ENCODE data around the gene GNG5. TPM values are rescaled to one million over a fixed set of nuclear protein-coding genes. Genes with fewer than 3 reads are reported as not detected.
"Not testable (repeated sequence)": the region's sequence is repeated elsewhere in the genome, so short reads cannot be mapped to it uniquely, and the experiment has no call there.

Gene GNG5
- total RNA-seq, 1 donor from 2014 or later, result 119 TPM

GRCh38 chr1:84450910-84451309 is 55.5 kb downstream of the GNG5 start:
- no peak overlapping the region for H3K4me3 ChIP-seq
- no peak for TF ChIP-seq CTCF (IDR thresholded peaks at IDR 0.05)
- H3K9me3 ChIP-seq, result no peaks in the 10 kb centered on the region
- no peaks in the 10 kb centered on the region for H3K4me1 ChIP-seq
- no peaks in the 10 kb centered on the region for H3K36me3 ChIP-seq
- DNase-seq (no peak), ATAC-seq (peak; percentile 46 to 67)
- H3K27ac ChIP-seq, result no peak overlapping the region
- H3K27me3 ChIP-seq (ENCODE audit: low read depth), result no peaks in the 10 kb centered on the region
- intact Hi-C loops (cut with DNase I), result no loop called here

GRCh38 chr1:84448704-84449103 is 57.7 kb downstream of the GNG5 start:
- H3K4me1 ChIP-seq; H3K9me3 ChIP-seq; intact Hi-C loops (cut with DNase I); H3K36me3 ChIP-seq; DNase-seq; H3K27ac ChIP-seq; H3K27me3 ChIP-seq (ENCODE audit: low read depth); H3K4me3 ChIP-seq; ATAC-seq: not testable (repeated sequence)

Other genes starting within 250 kb of the GNG5 start
- gene SAMD13, start 204.9 kb downstream of the GNG5 start, total RNA-seq, result 2.2 TPM
- gene DNASE2B, start 108.1 kb downstream of the GNG5 start, total RNA-seq, result 26.1 TPM
- gene RPF1, start 27.3 kb downstream of the GNG5 start, total RNA-seq, result 31.1 TPM
- gene SPATA1, start 195 bp downstream of the GNG5 start, total RNA-seq, result 2.5 TPM
- gene CTBS, start 67.9 kb upstream of the GNG5 start, total RNA-seq, result 27.4 TPM
- 5.8 TPM for gene SSX2IP, start 183.9 kb upstream of the GNG5 start, total RNA-seq